GM13977 (cell line): ENCODE results near the gene ZNF469.

Experiments used
- DNase-seq: peaks from one replicate; pipeline ENCODE4 v3.0.0; 2012; ENCODE audit warnings: low spot score
- in situ Hi-C: fragments of 300-500 bp; cut with MboI; formaldehyde crosslinking; loops from one replicate; pipeline ENCODE4 v1.12.0; 2022; ENCODE audit warnings: low sequenced_read_pairs, low pct_unique_long_range_greater_than_20kb, mixed read lengths, inconsistent platforms; ENCODE audit not compliant: unreplicated experiment
- TF ChIP-seq, protein P1 (sequence below): IDR thresholded peaks from 2 replicates; pipeline ENCODE4 v1.5.1; 2012; ENCODE audit warnings: mild to moderate bottlenecking, control low read depth; ENCODE audit not compliant: insufficient read depth; ENCODE audit errors: extremely low read depth, missing control alignments

ZNF469 gene

DNA sequence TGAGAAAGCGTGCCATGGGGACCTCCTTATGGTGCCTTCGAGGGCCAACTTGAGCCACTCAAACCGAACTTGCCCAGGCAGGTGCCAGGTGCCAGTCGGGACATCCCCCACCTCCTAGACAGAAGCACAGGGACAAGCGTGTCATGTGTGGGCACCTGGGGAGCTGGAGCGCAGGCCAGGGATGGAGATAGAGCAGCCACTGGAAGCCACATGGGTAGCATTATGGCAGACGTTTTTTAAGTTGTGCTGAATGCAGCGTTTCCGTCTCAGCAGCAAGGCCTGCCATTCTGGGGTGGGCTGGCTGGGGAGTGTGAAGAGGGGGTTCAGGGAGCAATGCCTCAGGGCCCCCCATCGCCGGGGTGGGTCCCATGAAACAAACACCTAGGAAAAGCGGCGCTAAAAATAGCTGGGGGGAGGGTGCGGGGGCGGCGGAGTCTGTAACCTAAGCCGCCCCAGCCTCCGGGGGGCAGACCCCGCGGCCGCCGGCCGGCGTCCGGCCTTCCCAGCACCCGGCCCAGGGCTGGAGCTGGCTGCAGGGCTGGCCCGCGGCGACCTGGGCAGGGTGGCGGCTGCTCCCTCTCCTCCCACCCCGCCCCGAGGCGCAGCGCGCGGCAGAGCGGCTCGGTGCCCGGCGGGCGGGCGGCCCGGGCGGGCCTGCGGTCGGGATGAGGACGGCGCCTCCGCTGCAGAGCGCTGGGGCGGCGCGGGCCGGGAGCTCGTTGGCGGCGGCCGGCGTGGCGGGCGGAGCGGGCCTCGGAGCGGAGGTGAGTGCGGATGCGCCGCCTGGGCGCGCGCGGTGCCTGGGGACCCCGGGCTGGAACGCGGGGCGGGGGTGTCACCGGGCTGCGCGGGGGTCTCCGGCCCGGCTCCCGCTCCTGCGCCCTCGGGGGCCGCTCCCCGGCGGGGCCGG lies at the start of gene ZNF469:
ZNF469 (plus strand) TSS at position 469 of the 910 bp plus-strand sequence. CDS start 44,512 bp downstream, outside the sequence.
- in situ Hi-C loops, result no loop called here
- DNase-seq, result no peak
- TF ChIP-seq, protein P1, sequence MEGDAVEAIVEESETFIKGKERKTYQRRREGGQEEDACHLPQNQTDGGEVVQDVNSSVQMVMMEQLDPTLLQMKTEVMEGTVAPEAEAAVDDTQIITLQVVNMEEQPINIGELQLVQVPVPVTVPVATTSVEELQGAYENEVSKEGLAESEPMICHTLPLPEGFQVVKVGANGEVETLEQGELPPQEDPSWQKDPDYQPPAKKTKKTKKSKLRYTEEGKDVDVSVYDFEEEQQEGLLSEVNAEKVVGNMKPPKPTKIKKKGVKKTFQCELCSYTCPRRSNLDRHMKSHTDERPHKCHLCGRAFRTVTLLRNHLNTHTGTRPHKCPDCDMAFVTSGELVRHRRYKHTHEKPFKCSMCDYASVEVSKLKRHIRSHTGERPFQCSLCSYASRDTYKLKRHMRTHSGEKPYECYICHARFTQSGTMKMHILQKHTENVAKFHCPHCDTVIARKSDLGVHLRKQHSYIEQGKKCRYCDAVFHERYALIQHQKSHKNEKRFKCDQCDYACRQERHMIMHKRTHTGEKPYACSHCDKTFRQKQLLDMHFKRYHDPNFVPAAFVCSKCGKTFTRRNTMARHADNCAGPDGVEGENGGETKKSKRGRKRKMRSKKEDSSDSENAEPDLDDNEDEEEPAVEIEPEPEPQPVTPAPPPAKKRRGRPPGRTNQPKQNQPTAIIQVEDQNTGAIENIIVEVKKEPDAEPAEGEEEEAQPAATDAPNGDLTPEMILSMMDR, result no peak

DNA sequence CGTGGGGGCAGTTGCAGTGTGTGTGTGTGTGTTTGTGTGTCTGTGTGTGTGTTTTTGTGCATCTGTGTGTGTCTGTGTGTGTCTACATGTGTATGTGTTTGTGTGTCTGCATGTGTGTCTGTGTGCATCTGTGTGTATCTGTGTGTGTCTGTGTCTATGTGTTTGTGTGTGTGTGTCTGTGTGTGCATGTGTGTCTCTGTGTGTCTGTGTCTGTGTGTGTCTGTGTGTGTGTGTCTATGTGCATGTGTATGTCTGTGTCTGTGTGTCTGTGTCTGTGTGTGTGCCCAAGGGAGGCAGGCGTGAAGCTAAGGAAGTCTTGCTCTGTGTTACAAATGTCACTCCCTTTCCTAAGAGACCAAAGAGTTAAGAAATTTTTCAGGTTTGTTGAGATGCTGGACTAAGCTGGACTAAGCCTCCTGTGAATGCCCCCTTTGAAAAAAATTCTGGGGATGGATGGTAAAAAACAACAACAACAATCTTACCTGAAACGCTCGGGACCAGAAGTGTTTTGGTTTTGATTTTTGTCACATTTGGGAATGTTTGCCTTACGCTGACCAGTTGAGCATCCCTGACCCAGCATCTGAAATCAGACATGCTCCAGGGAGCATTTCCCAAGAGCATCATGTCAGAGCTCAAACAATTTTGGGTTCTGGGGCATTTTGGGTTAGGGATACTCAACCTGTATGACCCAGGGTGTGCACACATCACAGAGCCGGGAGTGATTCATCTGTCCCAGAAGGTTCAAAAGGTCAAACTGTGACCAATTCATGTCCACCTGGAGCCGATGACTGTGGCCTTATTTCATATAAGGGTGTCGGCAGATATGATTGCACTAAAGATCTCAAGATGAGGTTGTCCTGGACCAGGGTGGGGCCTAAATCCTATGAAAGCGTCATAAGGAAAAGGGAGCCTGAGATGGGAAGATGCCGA lies 48.6 kb upstream of the ZNF469 start:
- no peak for DNase-seq
- in situ Hi-C loops, result no loop called here
- TF ChIP-seq, protein P1, result no peak

DNA sequence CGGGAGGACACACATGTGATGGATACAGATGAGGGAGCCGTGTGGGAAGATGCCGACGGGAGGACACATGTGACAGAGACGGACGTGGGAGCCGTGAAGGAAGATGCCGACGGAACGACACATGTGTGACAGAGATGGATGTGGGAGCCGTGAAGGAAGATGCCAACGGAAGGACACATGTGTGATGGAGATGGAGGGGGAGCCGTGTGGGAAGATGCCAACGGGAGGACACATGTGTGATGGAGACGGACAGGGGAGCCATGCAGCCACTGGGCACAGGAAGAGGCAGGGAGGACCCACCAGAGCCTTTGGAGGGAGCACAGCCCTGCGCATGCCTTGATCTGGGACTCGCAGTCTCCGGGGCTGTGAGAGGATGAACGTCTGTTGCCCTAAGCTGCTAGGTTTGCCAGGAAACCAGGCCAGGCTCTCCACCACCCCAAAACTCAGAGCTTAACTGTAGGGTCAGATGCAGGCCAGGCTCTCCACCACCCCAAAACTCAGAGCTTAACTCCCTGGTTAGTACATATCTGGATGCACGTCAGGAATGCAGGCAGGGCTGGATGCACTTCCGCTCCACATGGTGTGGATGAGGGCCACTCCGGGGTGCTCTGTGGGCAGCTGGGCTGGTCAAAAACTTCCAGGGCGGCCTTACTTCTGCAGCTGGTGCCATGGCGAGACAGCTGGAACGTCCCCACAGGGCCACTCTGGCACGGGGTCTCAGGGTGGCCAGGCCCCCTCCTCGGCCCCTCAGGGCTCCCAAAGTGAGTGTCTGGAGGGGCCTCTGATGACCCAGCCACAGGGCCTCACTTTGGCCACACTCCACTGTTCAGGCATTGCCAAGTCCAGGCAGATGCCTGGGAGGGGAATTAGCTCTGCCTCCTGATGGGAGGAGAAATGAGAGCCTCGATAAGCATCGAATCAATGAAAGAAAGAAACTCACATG lies 47.7 kb upstream of the ZNF469 start:
- TF ChIP-seq, protein P1, result no peak
- no peak for DNase-seq
- in situ Hi-C loops, result no loop called here

- in situ Hi-C loops, result no loop called here
- TF ChIP-seq, protein P1, result no peak
- no peak for DNase-seq
Observed at GRCh38 chr16:88337021-88337420, 45.7 kb upstream of the ZNF469 start.

- in situ Hi-C loops, result no loop called here
- TF ChIP-seq, protein P1, result no peak
- no peak for DNase-seq
Observed at GRCh38 chr16:88337538-88337937, 45.2 kb upstream of the ZNF469 start.
